IMR-90 (cell line): ENCODE measurements around the gene IGF2. TPM values are rescaled to one million over a fixed set of nuclear protein-coding genes. Genes with fewer than 3 reads are reported as not detected.

Experiments used
- ATAC-seq: fragments of 200-7000 bp; cut with Tn5 transposase; 2 replicates; pipeline ENCODE4 v1.9.1; 2020; ENCODE audit warnings: low read depth, mild to moderate bottlenecking, moderate library complexity
- BruUV-seq: library from RNA; stranded (reverse); fragments of 400-500 nt; replicated peaks from 2 replicates; lab custom pipeline; 2021; lab: Mats Ljungman, UMichigan
- CTCF ChIA-PET: fragments of 300-600 bp; formaldehyde crosslinking; extraction: SDS; loops from one replicate; lab custom pipeline; 2021; ENCODE audit warnings: antibody characterized with exemption; lab: Yijun Ruan, JAX
- POLR2A ChIA-PET: fragments of 300-600 bp; sonication (Branson Sonifier 250); formaldehyde crosslinking; loops from one replicate; lab custom pipeline; 2022; ENCODE audit warnings: antibody characterized with exemption; ENCODE audit not compliant: unreplicated experiment; lab: Charles Lee
- DNase-seq: peaks from one replicate; pipeline ENCODE4 v3.0.0; 2013
- H2AFZ ChIP-seq: replicated peaks from 2 replicates; pipeline ENCODE3; 2013; ENCODE audit warnings: low read length, mild to moderate bottlenecking; ENCODE audit not compliant: poor library complexity
- H2AK5ac ChIP-seq: 2 replicates; pipeline ENCODE4 v1.6.1; 2013; ENCODE audit warnings: low read depth, low read length, inconsistent platforms
- H2AK9ac ChIP-seq: replicated peaks from 2 replicates; pipeline ENCODE3; 2013; ENCODE audit warnings: mild to moderate bottlenecking, low read depth, low read length, moderate library complexity; ENCODE audit not compliant: poor library complexity
- H2BK120ac ChIP-seq: 2 replicates; pipeline ENCODE4 v1.6.1; 2013; ENCODE audit warnings: low read depth, low read length, inconsistent platforms
- H2BK15ac ChIP-seq: 3 replicates; pipeline ENCODE4 v1.6.1; 2013; ENCODE audit warnings: low read depth, low read length, inconsistent platforms
- H2BK20ac ChIP-seq: 2 replicates; pipeline ENCODE4 v1.6.1; 2013; ENCODE audit warnings: low read depth, mild to moderate bottlenecking, inconsistent platforms, low read length, moderate library complexity
- H2BK5ac ChIP-seq: 2 replicates; pipeline ENCODE4 v1.6.1; 2013; ENCODE audit warnings: mild to moderate bottlenecking, low read depth, low read length, inconsistent platforms; ENCODE audit not compliant: poor library complexity, severe bottlenecking
- H3K14ac ChIP-seq: replicated peaks from 2 replicates; pipeline ENCODE4 v1.6.1; 2013; ENCODE audit warnings: low read depth, low read length, inconsistent platforms
- H3K18ac ChIP-seq: 2 replicates; pipeline ENCODE4 v1.6.1; 2013; ENCODE audit warnings: low read depth, low read length, control low read depth
- H3K23ac ChIP-seq: 2 replicates; pipeline ENCODE4 v1.6.1; 2013; ENCODE audit warnings: low read depth, low read length, inconsistent platforms
- H3K27ac ChIP-seq: 2 replicates; pipeline ENCODE4 v1.5.1; 2013; ENCODE audit warnings: mild to moderate bottlenecking, control low read depth, low read length; ENCODE audit not compliant: insufficient read depth
- H3K27me3 ChIP-seq: 2 replicates; pipeline ENCODE4 v1.6.1; 2013; ENCODE audit warnings: low read length; ENCODE audit not compliant: control insufficient read depth, insufficient read depth
- H3K36me3 ChIP-seq: 2 replicates; pipeline ENCODE4 v1.6.1; 2013; ENCODE audit warnings: low read length, mixed read lengths; ENCODE audit not compliant: control insufficient read depth, insufficient read depth
- H3K4ac ChIP-seq: 2 replicates; pipeline ENCODE4 v1.6.1; 2013; ENCODE audit warnings: low read depth, low read length, inconsistent platforms
- H3K4me1 ChIP-seq: 2 replicates; pipeline ENCODE4 v1.6.1; 2013; ENCODE audit warnings: low read length, mixed read lengths; ENCODE audit not compliant: control insufficient read depth, insufficient read depth
- H3K4me2 ChIP-seq: 2 replicates; pipeline ENCODE4 v1.6.1; 2013; ENCODE audit warnings: low read depth, mild to moderate bottlenecking, control low read depth, low read length, moderate library complexity
- H3K4me3 ChIP-seq: 2 replicates; pipeline ENCODE4 v1.5.1; 2013; ENCODE audit warnings: low read depth, mild to moderate bottlenecking, control low read depth, low read length, moderate library complexity; ENCODE audit not compliant: insufficient read depth
- H3K56ac ChIP-seq: 2 replicates; pipeline ENCODE4 v1.6.1; 2013; ENCODE audit warnings: low read length, inconsistent platforms; ENCODE audit not compliant: insufficient read depth; ENCODE audit errors: extremely low read depth
- H3K79me1 ChIP-seq, 2 experiments: 2 replicates each; pipeline ENCODE4 v1.6.1; 2013; ENCODE audit warnings: low read length in 2 of 2, inconsistent platforms in 1 of 2, low read depth in 1 of 2
- H3K9ac ChIP-seq: 2 replicates; pipeline ENCODE4 v1.6.1; 2013; ENCODE audit warnings: low read depth, low read length, control low read depth
- H3K9me1 ChIP-seq: 2 replicates; pipeline ENCODE4 v1.6.1; 2013; ENCODE audit warnings: low read length, inconsistent platforms; ENCODE audit not compliant: insufficient read depth
- H3K9me3 ChIP-seq: 2 replicates; pipeline ENCODE4 v1.6.1; 2013; ENCODE audit warnings: low read length; ENCODE audit not compliant: control insufficient read depth, insufficient read depth
- H4K20me1 ChIP-seq: 2 replicates; pipeline ENCODE4 v1.6.1; 2013; ENCODE audit warnings: low read length, inconsistent platforms; ENCODE audit not compliant: insufficient read depth
- H4K5ac ChIP-seq: 2 replicates; pipeline ENCODE4 v1.6.1; 2013; ENCODE audit warnings: mild to moderate bottlenecking, low read depth, low read length, control low read depth
- H4K8ac ChIP-seq, 2 experiments: 2 replicates each; pipeline ENCODE4 v1.6.1; 2013; ENCODE audit warnings: low read depth in 2 of 2, low read length in 2 of 2, control low read depth in 1 of 2, inconsistent platforms in 1 of 2
- H4K91ac ChIP-seq: 2 replicates; pipeline ENCODE4 v1.6.1; 2013; ENCODE audit warnings: low read depth, low read length, inconsistent platforms; ENCODE audit not compliant: insufficient read depth
- BHLHE40 ChIP-seq: fragments of 150-350 bp; IDR thresholded peaks from 2 replicates; pipeline ENCODE4 v1.6.1; 2016; ENCODE audit warnings: mild to moderate bottlenecking, low read depth, low read length
- CEBPB ChIP-seq: IDR thresholded peaks from 2 replicates; pipeline ENCODE4 v1.6.1; 2012; ENCODE audit warnings: low read depth, low read length, improper control_type of control experiment
- CHD1 ChIP-seq: IDR thresholded peaks from 2 replicates; pipeline ENCODE4 v1.6.1; 2012; ENCODE audit warnings: low read depth, low read length, improper control_type of control experiment
- FOS ChIP-seq: fragments of 150-350 bp; IDR thresholded peaks from 2 replicates; pipeline ENCODE4 v1.6.1; 2016; ENCODE audit warnings: low read depth, low read length
- MAFK ChIP-seq: IDR thresholded peaks from 2 replicates; pipeline ENCODE4 v1.6.1; 2012; ENCODE audit warnings: low read depth, low read length, improper control_type of control experiment
- MAZ ChIP-seq: IDR thresholded peaks from 2 replicates; pipeline ENCODE4 v1.6.1; 2012; ENCODE audit warnings: low read depth, mild to moderate bottlenecking, low read length, improper control_type of control experiment, moderate library complexity, borderline replicate concordance
- MXI1 ChIP-seq: IDR thresholded peaks from 2 replicates; pipeline ENCODE4 v1.6.1; 2012; ENCODE audit warnings: low read depth, mild to moderate bottlenecking, low read length, moderate library complexity, borderline replicate concordance
- NFE2L2 ChIP-seq: fragments of 150-350 bp; IDR thresholded peaks from 2 replicates; pipeline ENCODE4 v1.6.1; 2016; ENCODE audit warnings: low read depth, mild to moderate bottlenecking, low read length
- POLR2A ChIP-seq: IDR thresholded peaks from 2 replicates; pipeline ENCODE4 v1.6.1; 2012; ENCODE audit warnings: mild to moderate bottlenecking, low read depth, low read length
- RAD21 ChIP-seq: IDR thresholded peaks from 2 replicates; pipeline ENCODE4 v1.6.1; 2012; ENCODE audit warnings: low read length, improper control_type of control experiment
- RFX5 ChIP-seq: IDR thresholded peaks from 2 replicates; pipeline ENCODE4 v1.8.0; 2012; ENCODE audit warnings: low read depth, mild to moderate bottlenecking, low read length, moderate library complexity
- SMC3 ChIP-seq: fragments of 150-350 bp; IDR thresholded peaks from 2 replicates; pipeline ENCODE4 v1.6.1; 2016; ENCODE audit warnings: low read depth, mild to moderate bottlenecking, antibody characterized with exemption, low read length, moderate library complexity
- WGBS, 2 experiments: methylation state at CpG; one replicate each; pipeline versions ENCODE4 v1.1.5 to v1.1.7; 2013; ENCODE audit warnings: missing lambda C conversion rate in 2 of 2; ENCODE audit not compliant: insufficient read length in 1 of 2; ENCODE audit errors: extremely low coverage in 2 of 2; 5-methylcytosine and 5-hydroxymethylcytosine counted together
- dilution Hi-C: fragments of 300-500 bp; cut with HindIII; formaldehyde crosslinking; loops from one replicate; pipeline ENCODE4 v1.14.3; 2018; ENCODE audit warnings: low sequenced_read_pairs; ENCODE audit not compliant: unreplicated experiment
- in situ Hi-C: fragments of 300-500 bp; cut with MboI; formaldehyde crosslinking; loops from 3 replicates; pipeline ENCODE4 v1.14.3; 2019; ENCODE audit warnings: low sequenced_read_pairs, inconsistent platforms, mixed read lengths
- intact Hi-C: fragments of 100-400 bp; cut with micrococcal nuclease; formaldehyde crosslinking; loops from 2 replicates; pipeline ENCODE4 v1.10.0; 2022
- polyA plus RNA-seq, 3 experiments: library from polyadenylated mRNA; depleted of rRNA; stranded (reverse); fragments of >200 nt; gene quantifications; 2 replicates each; pipeline ENCODE4 v1.2.3, GENCODE V29; 2012; ENCODE audit warnings: low replicate concordance in 1 of 3
- total RNA-seq: library from RNA; depleted of rRNA; stranded (reverse); fragments of >200 nt; gene quantifications from 2 replicates; pipeline ENCODE4 v1.2.3, GENCODE V29; 2012
- TF ChIP-seq, protein P1 (sequence below): fragments of 150-350 bp; IDR thresholded peaks from 2 replicates; pipeline ENCODE4 v1.6.1; 2016; ENCODE audit warnings: low read depth, mild to moderate bottlenecking, low read length, moderate library complexity, borderline replicate concordance
- TF ChIP-seq, protein P2 (sequence below): fragments of 150-350 bp; IDR thresholded peaks from 2 replicates; pipeline ENCODE4 v1.6.1; 2017; ENCODE audit warnings: mild to moderate bottlenecking, antibody characterized with exemption, low read length, low read depth
- TF ChIP-seq, protein P3 (sequence below): conservative IDR thresholded peaks from 2 replicates; pipeline ENCODE4 v1.5.1; 2012; ENCODE audit warnings: mild to moderate bottlenecking, low read depth, low read length, improper control_type of control experiment

Gene IGF2
- total and polyA plus RNA-seq, 2 of the 4 experiments (the other 2 are of a cell fraction) = 2.3 to 21.8 TPM

GRCh38 chr11:2164861-2165555 is 25.8 kb upstream of the IGF2 start:
- no peaks in the 10 kb centered on the region for H3K4me1 ChIP-seq
- DNase-seq = no peak
- in situ Hi-C loops (no loop called here), intact Hi-C loops (no loop called here), dilution Hi-C loops (no loop called here)
- H3K9me3 ChIP-seq = no peaks in the 10 kb centered on the region
- no peak overlapping the region for H3K27ac ChIP-seq
- H3K23ac ChIP-seq = no peak overlapping the region
- H3K4me3 ChIP-seq = no peak overlapping the region
- H2BK15ac ChIP-seq = no peak overlapping the region
- POLR2A ChIA-PET = no interaction called here
- H4K8ac ChIP-seq = no peak overlapping the region
- no peak overlapping the region for H3K56ac ChIP-seq
- no peak for ATAC-seq
- TF ChIP-seq MXI1 = no peak
- TF ChIP-seq, protein P1, sequence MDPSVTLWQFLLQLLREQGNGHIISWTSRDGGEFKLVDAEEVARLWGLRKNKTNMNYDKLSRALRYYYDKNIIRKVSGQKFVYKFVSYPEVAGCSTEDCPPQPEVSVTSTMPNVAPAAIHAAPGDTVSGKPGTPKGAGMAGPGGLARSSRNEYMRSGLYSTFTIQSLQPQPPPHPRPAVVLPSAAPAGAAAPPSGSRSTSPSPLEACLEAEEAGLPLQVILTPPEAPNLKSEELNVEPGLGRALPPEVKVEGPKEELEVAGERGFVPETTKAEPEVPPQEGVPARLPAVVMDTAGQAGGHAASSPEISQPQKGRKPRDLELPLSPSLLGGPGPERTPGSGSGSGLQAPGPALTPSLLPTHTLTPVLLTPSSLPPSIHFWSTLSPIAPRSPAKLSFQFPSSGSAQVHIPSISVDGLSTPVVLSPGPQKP = no peak
- TF ChIP-seq FOS = no peak
- no peak for TF ChIP-seq CHD1
- no peak for TF ChIP-seq MAFK
- no peak for TF ChIP-seq NFE2L2
- TF ChIP-seq RAD21 = no peak
- TF ChIP-seq RFX5 = no peak
- TF ChIP-seq POLR2A = no peak
- no peak for TF ChIP-seq CEBPB
- no peak for TF ChIP-seq BHLHE40
- TF ChIP-seq MAZ = no peak
- TF ChIP-seq SMC3 = no peak
- TF ChIP-seq, protein P2, sequence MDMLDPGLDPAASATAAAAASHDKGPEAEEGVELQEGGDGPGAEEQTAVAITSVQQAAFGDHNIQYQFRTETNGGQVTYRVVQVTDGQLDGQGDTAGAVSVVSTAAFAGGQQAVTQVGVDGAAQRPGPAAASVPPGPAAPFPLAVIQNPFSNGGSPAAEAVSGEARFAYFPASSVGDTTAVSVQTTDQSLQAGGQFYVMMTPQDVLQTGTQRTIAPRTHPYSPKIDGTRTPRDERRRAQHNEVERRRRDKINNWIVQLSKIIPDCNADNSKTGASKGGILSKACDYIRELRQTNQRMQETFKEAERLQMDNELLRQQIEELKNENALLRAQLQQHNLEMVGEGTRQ = no peak
- TF ChIP-seq, protein P3, sequence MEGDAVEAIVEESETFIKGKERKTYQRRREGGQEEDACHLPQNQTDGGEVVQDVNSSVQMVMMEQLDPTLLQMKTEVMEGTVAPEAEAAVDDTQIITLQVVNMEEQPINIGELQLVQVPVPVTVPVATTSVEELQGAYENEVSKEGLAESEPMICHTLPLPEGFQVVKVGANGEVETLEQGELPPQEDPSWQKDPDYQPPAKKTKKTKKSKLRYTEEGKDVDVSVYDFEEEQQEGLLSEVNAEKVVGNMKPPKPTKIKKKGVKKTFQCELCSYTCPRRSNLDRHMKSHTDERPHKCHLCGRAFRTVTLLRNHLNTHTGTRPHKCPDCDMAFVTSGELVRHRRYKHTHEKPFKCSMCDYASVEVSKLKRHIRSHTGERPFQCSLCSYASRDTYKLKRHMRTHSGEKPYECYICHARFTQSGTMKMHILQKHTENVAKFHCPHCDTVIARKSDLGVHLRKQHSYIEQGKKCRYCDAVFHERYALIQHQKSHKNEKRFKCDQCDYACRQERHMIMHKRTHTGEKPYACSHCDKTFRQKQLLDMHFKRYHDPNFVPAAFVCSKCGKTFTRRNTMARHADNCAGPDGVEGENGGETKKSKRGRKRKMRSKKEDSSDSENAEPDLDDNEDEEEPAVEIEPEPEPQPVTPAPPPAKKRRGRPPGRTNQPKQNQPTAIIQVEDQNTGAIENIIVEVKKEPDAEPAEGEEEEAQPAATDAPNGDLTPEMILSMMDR = no peak
- CTCF ChIA-PET = no interaction called here
- no TSS peak for BruUV-seq
- H4K5ac ChIP-seq = no peak overlapping the region
- H2BK5ac ChIP-seq = no peak overlapping the region
- no peak overlapping the region for H4K91ac ChIP-seq
- no peak overlapping the region for H3K4ac ChIP-seq
- no peak overlapping the region for H2AK9ac ChIP-seq
- no peak overlapping the region for H3K18ac ChIP-seq
- H2BK120ac ChIP-seq = no peak overlapping the region
- no peak overlapping the region for H2AK5ac ChIP-seq
- no peaks in the 10 kb centered on the region for H3K79me1 ChIP-seq
- 63% methylated on average over 9 of the region's 20 CpGs; no CpG with 5 or more reads in 1 of the 2 experiments for WGBS, 2 experiments
- H3K9ac ChIP-seq = no peak overlapping the region
- peaks cover 16% of the 10 kb centered on the region; the same call in 1 of the 2 replicates for H3K27me3 ChIP-seq
- H3K4me2 ChIP-seq = no peak overlapping the region
- no peaks in the 10 kb centered on the region; the same call in 1 of the 2 replicates for H4K20me1 ChIP-seq
- H3K9me1 ChIP-seq = no peaks in the 10 kb centered on the region
- H3K36me3 ChIP-seq = no peaks in the 10 kb centered on the region
- H2AFZ ChIP-seq = no peak overlapping the region
- no peak overlapping the region for H3K14ac ChIP-seq
- H2BK20ac ChIP-seq = no peak overlapping the region
